ENCODE measurements around the gene ZSCAN5A. TPM values are rescaled to one million over a fixed set of nuclear protein-coding genes. Genes with fewer than 3 reads are reported as not detected.
"Not testable (repeated sequence)": the region's sequence is repeated elsewhere in the genome, so short reads cannot be mapped to it uniquely, and the experiment has no call there.

ZSCAN5A gene
- polyA plus RNA-seq, 4 donors = 5.4 to 10.4 (median 7.5) TPM

DNA sequence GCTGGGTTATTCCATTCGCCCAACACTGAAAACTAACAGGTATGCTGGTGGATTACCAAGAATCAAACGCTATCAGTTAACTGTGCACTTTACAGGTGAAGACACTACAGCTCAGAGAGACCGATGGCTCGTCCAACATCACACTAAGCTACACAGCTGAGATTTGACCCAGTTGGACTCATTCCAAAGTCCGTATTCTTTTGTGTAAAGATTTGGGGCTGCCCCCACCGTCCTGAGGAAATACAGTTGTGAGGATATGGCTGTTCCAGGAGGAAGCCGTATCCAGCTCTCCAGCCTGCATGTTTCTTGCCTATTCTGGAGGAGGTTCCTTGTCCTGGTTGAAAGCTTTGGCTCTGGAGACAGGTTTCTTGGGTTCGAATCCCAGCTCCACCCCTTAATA, 4.2 kb downstream of the ZSCAN5A start:
- no peak for FAIRE-seq
- Histone ChIP-seq H3K27ac (ENCODE audit: low read depth in 1 of 3, low read length in 2 of 3) (no peak overlapping the region), H3K4me1 (ENCODE audit: control insufficient read depth in 3 of 3, insufficient read depth in 2 of 3, low read depth in 1 of 3, low read length in 2 of 3) (peaks cover 0 to 6% (median 0%) of the 10 kb centered on the region in 3 donors), H3K27me3 (ENCODE audit: control insufficient read depth in 3 of 3, insufficient read depth in 3 of 3, low read length in 3 of 3) (no peaks in the 10 kb centered on the region), H3K9me3 (ENCODE audit: control insufficient read depth in 2 of 2, insufficient read depth in 1 of 2, low read depth in 1 of 2, low read length in 1 of 2) (no peaks in the 10 kb centered on the region), H3K4me3 (ENCODE audit: low read depth in 1 of 3, low read length in 3 of 3) (no peak overlapping the region), H3K36me3 (ENCODE audit: control insufficient read depth in 3 of 3, insufficient read depth in 2 of 3, low read depth in 1 of 3, low read length in 3 of 3) (peaks cover 0 to 13% (median 0%) of the 10 kb centered on the region in 3 donors)
- no peak for DNase-seq
- 70 to 78% (median 77%) methylated on average over 8 of the region's 8 CpGs for WGBS, 3 donors

- no peak overlapping the region for H3K4me3 ChIP-seq (ENCODE audit: low read depth in 1 of 3, low read length in 3 of 3)
- no peak for FAIRE-seq
- no peaks in the 10 kb centered on the region for H3K27me3 ChIP-seq (ENCODE audit: control insufficient read depth in 3 of 3, insufficient read depth in 3 of 3, low read length in 3 of 3)
- peaks cover 0 to 5% (median 0%) of the 10 kb centered on the region in 3 donors for H3K4me1 ChIP-seq (ENCODE audit: control insufficient read depth in 3 of 3, insufficient read depth in 2 of 3, low read depth in 1 of 3, low read length in 2 of 3)
- no peak overlapping the region for H3K27ac ChIP-seq (ENCODE audit: low read depth in 1 of 3, low read length in 2 of 3)
- peak; percentile 25 to 46 for DNase-seq
- H3K9me3 ChIP-seq (ENCODE audit: control insufficient read depth in 2 of 2, insufficient read depth in 1 of 2, low read depth in 1 of 2, low read length in 1 of 2) = no peaks in the 10 kb centered on the region
- 79 to 96% (median 92%) methylated on average over 11 of the region's 11 CpGs for WGBS, 3 donors
- H3K36me3 ChIP-seq (ENCODE audit: control insufficient read depth in 3 of 3, insufficient read depth in 2 of 3, low read depth in 1 of 3, low read length in 3 of 3) = peaks cover 0 to 15% (median 3%) of the 10 kb centered on the region in 3 donors
These were observed 5.0 kb downstream of the ZSCAN5A start for GRCh38 chr19:56309511-56310185.

GRCh38 chr19:56308792-56309191, 5.8 kb downstream of the ZSCAN5A start:
- Histone ChIP-seq H3K4me3 (ENCODE audit: low read depth in 1 of 3, low read length in 3 of 3) (no peak overlapping the region), H3K36me3 (ENCODE audit: control insufficient read depth in 3 of 3, insufficient read depth in 2 of 3, low read depth in 1 of 3, low read length in 3 of 3) (peaks cover 0 to 19% (median 3%) of the 10 kb centered on the region in 3 donors), H3K27ac (ENCODE audit: low read depth in 1 of 3, low read length in 2 of 3) (no peak overlapping the region), H3K9me3 (ENCODE audit: control insufficient read depth in 2 of 2, insufficient read depth in 1 of 2, low read depth in 1 of 2, low read length in 1 of 2) (no peaks in the 10 kb centered on the region), H3K27me3 (ENCODE audit: control insufficient read depth in 3 of 3, insufficient read depth in 3 of 3, low read length in 3 of 3) (no peaks in the 10 kb centered on the region), H3K4me1 (ENCODE audit: control insufficient read depth in 3 of 3, insufficient read depth in 2 of 3, low read depth in 1 of 3, low read length in 2 of 3) (peaks cover 0 to 3% (median 0%) of the 10 kb centered on the region in 3 donors)
- no peak for DNase-seq
- no peak for FAIRE-seq
- 86 to 96% (median 92%) methylated on average over 7 of the region's 7 CpGs for WGBS, 3 donors

DNA sequence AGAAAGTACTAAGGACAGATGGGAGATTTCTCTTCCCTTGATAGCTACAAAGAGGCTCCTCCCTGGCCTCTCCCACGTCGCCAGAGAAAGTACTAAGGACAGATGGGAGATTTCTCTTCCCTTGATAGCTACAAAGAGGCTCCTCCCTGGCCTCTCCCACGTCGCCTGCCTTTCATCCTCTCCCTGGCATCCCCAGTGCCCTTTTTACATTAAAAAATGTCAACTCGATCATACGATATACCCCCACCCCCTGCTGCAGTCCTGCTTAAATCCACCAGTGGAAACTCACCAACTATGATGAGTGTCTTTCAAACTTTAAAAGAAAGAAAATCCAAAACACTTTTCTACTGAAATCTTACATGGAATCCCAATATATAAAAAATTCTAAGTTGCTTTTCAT, 7.6 kb downstream of the ZSCAN5A start:
- not testable (repeated sequence) for H3K9me3 ChIP-seq (ENCODE audit: control insufficient read depth in 2 of 2, insufficient read depth in 1 of 2, low read depth in 1 of 2, low read length in 1 of 2); H3K4me1 ChIP-seq (ENCODE audit: control insufficient read depth in 3 of 3, insufficient read depth in 2 of 3, low read depth in 1 of 3, low read length in 2 of 3); H3K4me3 ChIP-seq (ENCODE audit: low read depth in 1 of 3, low read length in 3 of 3); H3K27me3 ChIP-seq (ENCODE audit: control insufficient read depth in 3 of 3, insufficient read depth in 3 of 3, low read length in 3 of 3); DNase-seq; FAIRE-seq
- peaks cover 0 to 21% (median 3%) of the 10 kb centered on the region in 3 donors for H3K36me3 ChIP-seq (ENCODE audit: control insufficient read depth in 3 of 3, insufficient read depth in 2 of 3, low read depth in 1 of 3, low read length in 3 of 3)
- 54 to 86% (median 77%) methylated on average over 6 of the region's 6 CpGs for WGBS, 3 donors
- peak overlapping the region in 2 of 3 donors; percentile 53 to 55 for H3K27ac ChIP-seq (ENCODE audit: low read depth in 1 of 3, low read length in 2 of 3)

DNA sequence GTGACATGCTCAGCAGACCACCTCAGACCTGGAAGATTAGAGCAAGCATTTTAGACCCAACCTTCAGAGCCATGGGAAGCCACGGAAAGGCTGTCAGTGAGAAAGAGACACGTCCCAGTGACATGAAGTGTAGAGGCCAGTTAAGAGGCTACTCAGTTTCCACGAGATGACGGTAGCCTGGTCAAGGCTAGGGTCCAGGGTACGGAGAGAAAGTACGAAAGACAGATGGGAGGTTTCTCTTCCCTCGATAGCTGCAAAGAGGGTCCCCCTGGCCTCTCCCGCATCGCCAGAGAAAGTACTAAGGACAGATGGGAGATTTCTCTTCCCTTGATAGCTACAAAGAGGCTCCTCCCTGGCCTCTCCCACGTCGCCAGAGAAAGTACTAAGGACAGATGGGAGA, 8.6 kb downstream of the ZSCAN5A start:
- Histone ChIP-seq H3K27ac (ENCODE audit: low read depth in 1 of 3, low read length in 2 of 3) (peak overlapping the region in 2 of 3 donors; percentile 66 to 83), H3K4me3 (ENCODE audit: low read depth in 1 of 3, low read length in 3 of 3) (no peak overlapping the region), H3K9me3 (ENCODE audit: control insufficient read depth in 2 of 2, insufficient read depth in 1 of 2, low read depth in 1 of 2, low read length in 1 of 2) (no peaks in the 10 kb centered on the region), H3K36me3 (ENCODE audit: control insufficient read depth in 3 of 3, insufficient read depth in 2 of 3, low read depth in 1 of 3, low read length in 3 of 3) (peaks cover 0 to 25% (median 3%) of the 10 kb centered on the region in 3 donors), H3K27me3 (ENCODE audit: control insufficient read depth in 3 of 3, insufficient read depth in 3 of 3, low read length in 3 of 3) (no peaks in the 10 kb centered on the region), H3K4me1 (ENCODE audit: control insufficient read depth in 3 of 3, insufficient read depth in 2 of 3, low read depth in 1 of 3, low read length in 2 of 3) (no peaks in the 10 kb centered on the region)
- FAIRE-seq (no peak), DNase-seq (peak in 1 of 2 donors; percentile 9)
- 81 to 96% (median 89%) methylated on average over 9 of the region's 11 CpGs for WGBS, 3 donors

- FAIRE-seq (no peak), DNase-seq (no peak)
- Histone ChIP-seq H3K27me3 (ENCODE audit: control insufficient read depth in 3 of 3, insufficient read depth in 3 of 3, low read length in 3 of 3) (no peaks in the 10 kb centered on the region), H3K27ac (ENCODE audit: low read depth in 1 of 3, low read length in 2 of 3) (no peak overlapping the region), H3K9me3 (ENCODE audit: control insufficient read depth in 2 of 2, insufficient read depth in 1 of 2, low read depth in 1 of 2, low read length in 1 of 2) (no peaks in the 10 kb centered on the region), H3K4me1 (ENCODE audit: control insufficient read depth in 3 of 3, insufficient read depth in 2 of 3, low read depth in 1 of 3, low read length in 2 of 3) (no peaks in the 10 kb centered on the region), H3K36me3 (ENCODE audit: control insufficient read depth in 3 of 3, insufficient read depth in 2 of 3, low read depth in 1 of 3, low read length in 3 of 3) (peaks cover 0 to 13% (median 3%) of the 10 kb centered on the region in 3 donors), H3K4me3 (ENCODE audit: low read depth in 1 of 3, low read length in 3 of 3) (no peak overlapping the region)
- 92% methylated on average over 9 of the region's 9 CpGs for WGBS, 3 donors
These were observed 10.4 kb downstream of the ZSCAN5A start for GRCh38 chr19:56304243-56304642.

DNA sequence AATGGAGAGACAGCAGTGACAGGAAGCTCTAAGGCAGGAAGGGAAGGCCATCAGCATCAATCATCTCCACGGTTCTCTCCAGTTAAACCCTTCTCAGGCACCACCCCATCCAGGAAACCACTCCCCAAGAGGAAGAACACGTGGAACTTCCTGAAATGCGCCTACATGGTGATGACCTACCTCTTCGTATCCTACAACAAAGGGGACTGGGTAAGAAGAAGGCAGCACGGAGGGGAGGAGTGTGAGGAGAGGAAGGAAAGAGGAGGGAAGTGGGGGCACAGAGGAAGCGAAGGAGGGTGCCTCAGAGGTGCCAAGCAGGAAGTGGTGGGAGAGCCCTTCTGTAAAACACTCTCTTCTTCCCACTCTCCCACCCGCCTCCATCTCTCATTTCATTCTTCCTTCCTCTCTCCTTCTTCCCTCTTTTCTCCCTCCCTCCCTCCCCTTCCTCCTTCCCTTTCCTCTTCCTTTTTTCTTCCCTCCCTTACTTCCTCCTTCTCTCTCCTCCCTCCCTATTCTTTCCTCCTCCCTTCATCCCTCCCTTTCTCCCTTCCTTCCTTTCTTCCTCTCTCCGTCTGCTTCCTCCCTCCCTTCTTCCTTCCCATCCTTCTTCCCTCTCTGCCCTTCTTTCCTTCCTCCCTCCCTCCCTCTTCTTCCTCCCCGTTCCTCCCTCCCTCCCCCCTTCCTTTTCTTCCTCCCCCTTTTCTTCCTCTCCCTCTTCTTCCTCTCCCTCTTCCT, 12.6 kb downstream of the ZSCAN5A start:
- no peak for FAIRE-seq
- DNase-seq = peak in 1 of 2 donors; percentile 3

GRCh38 chr19:56301155-56301554, 13.5 kb downstream of the ZSCAN5A start:
- peak in 1 of 2 donors; percentile 8 for DNase-seq
- no peak for FAIRE-seq
- WGBS, 3 donors = 81 to 93% (median 85%) methylated on average over 5 of the region's 5 CpGs
- Histone ChIP-seq H3K36me3 (ENCODE audit: control insufficient read depth in 3 of 3, insufficient read depth in 2 of 3, low read depth in 1 of 3, low read length in 3 of 3) (peaks cover 0 to 16% (median 3%) of the 10 kb centered on the region in 3 donors), H3K9me3 (ENCODE audit: control insufficient read depth in 2 of 2, insufficient read depth in 1 of 2, low read depth in 1 of 2, low read length in 1 of 2) (no peaks in the 10 kb centered on the region), H3K4me1 (ENCODE audit: control insufficient read depth in 3 of 3, insufficient read depth in 2 of 3, low read depth in 1 of 3, low read length in 2 of 3) (no peaks in the 10 kb centered on the region), H3K27me3 (ENCODE audit: control insufficient read depth in 3 of 3, insufficient read depth in 3 of 3, low read length in 3 of 3) (no peaks in the 10 kb centered on the region), H3K4me3 (ENCODE audit: low read depth in 1 of 3, low read length in 3 of 3) (no peak overlapping the region), H3K27ac (ENCODE audit: low read depth in 1 of 3, low read length in 2 of 3) (peak overlapping the region in 1 of 3 donors; percentile 17)

More for the DNA sequence above, 12.6 kb downstream of the ZSCAN5A start:
- H3K9me3 ChIP-seq (ENCODE audit: control insufficient read depth in 2 of 2, insufficient read depth in 1 of 2, low read depth in 1 of 2, low read length in 1 of 2) = no peaks in the 10 kb centered on the region
- H3K27me3 ChIP-seq (ENCODE audit: control insufficient read depth in 3 of 3, insufficient read depth in 3 of 3, low read length in 3 of 3) = no peaks in the 10 kb centered on the region
- H3K4me1 ChIP-seq (ENCODE audit: control insufficient read depth in 3 of 3, insufficient read depth in 2 of 3, low read depth in 1 of 3, low read length in 2 of 3) = no peaks in the 10 kb centered on the region
- H3K4me3 ChIP-seq (ENCODE audit: low read depth in 1 of 3, low read length in 3 of 3) = no peak overlapping the region
- peak overlapping the region in 2 of 3 donors; percentile 17 to 22 for H3K27ac ChIP-seq (ENCODE audit: low read depth in 1 of 3, low read length in 2 of 3)
- H3K36me3 ChIP-seq (ENCODE audit: control insufficient read depth in 3 of 3, insufficient read depth in 2 of 3, low read depth in 1 of 3, low read length in 3 of 3) = peaks cover 0 to 16% (median 3%) of the 10 kb centered on the region in 3 donors
- WGBS, 3 donors = 56 to 79% (median 63%) methylated on average over 8 to 9 of the region's 9 CpGs
